Activated naive CD4-positive, alpha-beta T cell treated with anti-CD3 and anti-CD28 coated beads for 36 hours (primary cell): ENCODE results near the gene CRISPLD2. TPM values are rescaled to one million over a fixed set of nuclear protein-coding genes. Genes with fewer than 3 reads are reported as not detected.

Source experiments
- CTCF ChIA-PET: fragments of 350-600 bp; sonication (Branson Sonifier 250); formaldehyde crosslinking; loops from one replicate; lab custom pipeline; 2021; ENCODE audit warnings: antibody characterized with exemption; lab: Charles Lee
- DNase-seq: peaks from one replicate; pipeline ENCODE4 v3.0.0-alpha.2; 2020
- H3K27ac Mint-ChIP-seq: one replicate; pipeline ENCODE4 v1.8.0; 2021; ENCODE audit warnings: mild to moderate bottlenecking, mixed read lengths
- H3K27me3 Mint-ChIP-seq: one replicate; pipeline ENCODE4 v1.8.0; 2021; ENCODE audit warnings: low read depth, mixed read lengths
- H3K36me3 Mint-ChIP-seq: one replicate; pipeline ENCODE4 v1.8.0; 2021; ENCODE audit warnings: low read depth, mixed read lengths
- H3K4me1 Mint-ChIP-seq: one replicate; pipeline ENCODE4 v1.8.0; 2021; ENCODE audit warnings: low read depth, mixed read lengths
- H3K4me3 Mint-ChIP-seq: one replicate; pipeline ENCODE4 v1.8.0; 2021; ENCODE audit warnings: mild to moderate bottlenecking, moderate library complexity, mixed read lengths
- H3K9me3 Mint-ChIP-seq: one replicate; pipeline ENCODE4 v1.8.0; 2021; ENCODE audit warnings: mixed read lengths
- intact Hi-C: fragments of 100-400 bp; cut with micrococcal nuclease; formaldehyde crosslinking; loops from one replicate; pipeline ENCODE4 v1.15.1; 2023
- total RNA-seq, 2 experiments: library from RNA; stranded (reverse); gene quantifications; one replicate each; pipeline ENCODE4 v1.2.3, GENCODE V29; 2021

The CRISPLD2 gene
- under 1 TPM in 1 of 2 experiments, not detected in 1; 0.14 TPM for total RNA-seq

DNA sequence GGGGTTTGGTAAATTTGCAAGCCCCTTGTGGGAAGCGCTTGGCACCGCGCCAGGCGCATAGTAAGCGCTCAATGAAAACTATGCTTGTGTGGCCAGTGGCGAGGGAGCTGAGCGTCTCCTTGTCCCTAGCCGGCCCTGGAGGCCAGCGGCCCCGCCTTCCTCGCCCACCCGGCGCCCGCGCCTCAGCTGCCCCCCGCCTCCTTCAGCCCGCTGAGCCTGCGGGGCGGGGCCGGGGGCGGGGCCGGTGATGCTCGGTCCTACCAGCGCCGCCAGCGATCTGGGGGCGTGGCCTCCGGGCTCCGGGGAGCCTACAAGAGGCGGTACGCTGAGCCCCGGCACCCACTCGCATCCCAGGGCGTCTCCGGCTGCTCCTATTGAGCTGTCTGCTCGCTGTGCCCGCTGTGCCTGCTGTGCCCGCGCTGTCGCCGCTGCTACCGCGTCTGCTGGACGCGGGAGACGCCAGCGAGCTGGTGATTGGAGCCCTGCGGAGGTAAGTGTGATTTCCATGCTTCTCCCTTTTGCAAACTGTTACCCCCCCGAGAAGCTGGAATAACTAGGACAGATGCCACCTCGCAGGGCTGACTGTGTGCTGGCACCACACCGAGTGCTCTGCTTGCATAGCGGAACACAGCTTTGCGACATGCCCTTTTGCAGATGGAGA lies at the start of gene CRISPLD2:
Gene CRISPLD2 (plus strand): TSS at position 342 of the 661 bp plus-strand sequence. CDS start 18,511 bp downstream, outside the sequence.
- peak within 1 kb of the TSS; percentile 62 for H3K4me3 Mint-ChIP-seq
- intact Hi-C loops, result no loop called here
- CTCF ChIA-PET, result interaction anchor here (1.1 to 2.8 kb wide), 3 partner anchors 24 to 82 kb away, joined by 3 to 11 read pairs (median 3); no protein-coding TSS in a partner anchor
- H3K27me3 Mint-ChIP-seq, result peaks cover 5% of the 10 kb centered on the region
- H3K4me1 Mint-ChIP-seq, result peaks cover 13% of the 10 kb centered on the region
- no peaks in the 10 kb centered on the region for H3K9me3 Mint-ChIP-seq
- H3K27ac Mint-ChIP-seq, result no peak within 1 kb of the TSS
- DNase-seq, result peak; percentile 87
- H3K36me3 Mint-ChIP-seq, result no peaks in the 10 kb centered on the region

GRCh38 chr16:84773312-84773711 lies 46.5 kb upstream of the CRISPLD2 start:
- CTCF ChIA-PET, result interaction anchor here (0.7 to 1.5 kb wide), 2 partner anchors 195 to 267 kb away, joined by 3 to 8 read pairs; no protein-coding TSS in a partner anchor
- no peak overlapping the region for H3K4me3 Mint-ChIP-seq

GRCh38 chr16:84774810-84775209 lies 45.0 kb upstream of the CRISPLD2 start:
- Mint-ChIP-seq H3K4me1 (no peaks in the 10 kb centered on the region), H3K4me3 (no peak overlapping the region), H3K9me3 (no peaks in the 10 kb centered on the region), H3K27ac (peak overlapping the region; percentile 35), H3K36me3 (peaks cover 32% of the 10 kb centered on the region), H3K27me3 (no peaks in the 10 kb centered on the region)
- no peak for DNase-seq
- CTCF ChIA-PET, result no interaction called here
- intact Hi-C loops, result no loop called here

More at GRCh38 chr16:84773312-84773711, 46.5 kb upstream of the CRISPLD2 start:
- H3K9me3 Mint-ChIP-seq, result no peaks in the 10 kb centered on the region
- peaks cover 38% of the 10 kb centered on the region for H3K36me3 Mint-ChIP-seq
- peaks cover 4% of the 10 kb centered on the region for H3K4me1 Mint-ChIP-seq
- no peak for DNase-seq
- H3K27me3 Mint-ChIP-seq, result no peaks in the 10 kb centered on the region
- intact Hi-C loops, result no loop called here
- no peak overlapping the region for H3K27ac Mint-ChIP-seq

DNA sequence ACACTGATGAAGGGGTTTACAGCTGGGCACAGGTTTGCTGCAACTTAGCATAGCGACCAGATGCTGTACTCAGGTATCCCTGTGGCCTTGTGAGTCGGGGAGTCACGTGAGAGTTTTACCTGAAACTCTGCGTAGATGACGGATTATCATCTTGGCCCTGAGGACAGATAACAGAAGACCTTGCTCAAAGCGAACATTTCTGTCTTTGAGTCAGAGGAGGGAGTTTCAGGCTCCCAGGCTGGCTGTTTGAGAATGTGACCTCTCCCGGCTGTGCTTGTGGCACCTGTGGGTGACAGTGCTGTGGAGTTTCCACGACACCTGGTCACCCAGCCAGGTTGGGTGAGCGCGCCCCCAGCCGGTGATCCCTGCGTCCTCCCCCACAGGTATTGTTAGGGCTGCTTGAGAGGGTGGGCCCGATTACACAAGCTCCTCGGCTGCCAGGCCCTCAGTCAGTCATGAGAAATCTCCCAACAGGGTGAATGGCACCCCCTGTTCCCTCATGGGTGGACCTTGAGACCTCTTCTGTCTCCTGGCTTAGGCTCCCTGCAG lies 44.4 kb upstream of the CRISPLD2 start:
- no peak for DNase-seq
- intact Hi-C loops, result no loop called here
- H3K27me3 Mint-ChIP-seq, result no peaks in the 10 kb centered on the region
- peaks cover 35% of the 10 kb centered on the region for H3K36me3 Mint-ChIP-seq
- peak overlapping the region; percentile 35 for H3K27ac Mint-ChIP-seq
- no peaks in the 10 kb centered on the region for H3K4me1 Mint-ChIP-seq
- no peaks in the 10 kb centered on the region for H3K9me3 Mint-ChIP-seq
- CTCF ChIA-PET, result no interaction called here
- H3K4me3 Mint-ChIP-seq, result no peak overlapping the region

- DNase-seq, result no peak
- H3K27ac Mint-ChIP-seq, result no peak overlapping the region
- CTCF ChIA-PET, result no interaction called here
- H3K9me3 Mint-ChIP-seq, result no peaks in the 10 kb centered on the region
- H3K4me3 Mint-ChIP-seq, result no peak overlapping the region
- no peaks in the 10 kb centered on the region for H3K27me3 Mint-ChIP-seq
- H3K36me3 Mint-ChIP-seq, result peaks cover 36% of the 10 kb centered on the region
- intact Hi-C loops, result no loop called here
- H3K4me1 Mint-ChIP-seq, result no peaks in the 10 kb centered on the region
Measured at GRCh38 chr16:84777435-84777834, 42.4 kb upstream of the CRISPLD2 start.

- H3K27me3 Mint-ChIP-seq, result no peaks in the 10 kb centered on the region
- no peak overlapping the region for H3K27ac Mint-ChIP-seq
- no peak for DNase-seq
- intact Hi-C loops, result no loop called here
- no peak overlapping the region for H3K4me3 Mint-ChIP-seq
- peaks cover 32% of the 10 kb centered on the region for H3K36me3 Mint-ChIP-seq
- H3K9me3 Mint-ChIP-seq, result no peaks in the 10 kb centered on the region
- CTCF ChIA-PET, result no interaction called here
- H3K4me1 Mint-ChIP-seq, result no peaks in the 10 kb centered on the region
Measured at GRCh38 chr16:84778720-84779119, 41.1 kb upstream of the CRISPLD2 start.

GRCh38 chr16:84780063-84780462 lies 39.7 kb upstream of the CRISPLD2 start:
- CTCF ChIA-PET, result interaction anchor here (0.7 kb wide), 1 partner anchor 25 kb away, joined by 3 read pairs; no protein-coding TSS in a partner anchor
- intact Hi-C loops, result no loop called here
- no peak overlapping the region for H3K4me3 Mint-ChIP-seq
- DNase-seq, result no peak
- H3K27ac Mint-ChIP-seq, result no peak overlapping the region
- no peaks in the 10 kb centered on the region for H3K4me1 Mint-ChIP-seq
- H3K27me3 Mint-ChIP-seq, result no peaks in the 10 kb centered on the region
- H3K36me3 Mint-ChIP-seq, result peaks cover 28% of the 10 kb centered on the region
- H3K9me3 Mint-ChIP-seq, result no peaks in the 10 kb centered on the region

DNA sequence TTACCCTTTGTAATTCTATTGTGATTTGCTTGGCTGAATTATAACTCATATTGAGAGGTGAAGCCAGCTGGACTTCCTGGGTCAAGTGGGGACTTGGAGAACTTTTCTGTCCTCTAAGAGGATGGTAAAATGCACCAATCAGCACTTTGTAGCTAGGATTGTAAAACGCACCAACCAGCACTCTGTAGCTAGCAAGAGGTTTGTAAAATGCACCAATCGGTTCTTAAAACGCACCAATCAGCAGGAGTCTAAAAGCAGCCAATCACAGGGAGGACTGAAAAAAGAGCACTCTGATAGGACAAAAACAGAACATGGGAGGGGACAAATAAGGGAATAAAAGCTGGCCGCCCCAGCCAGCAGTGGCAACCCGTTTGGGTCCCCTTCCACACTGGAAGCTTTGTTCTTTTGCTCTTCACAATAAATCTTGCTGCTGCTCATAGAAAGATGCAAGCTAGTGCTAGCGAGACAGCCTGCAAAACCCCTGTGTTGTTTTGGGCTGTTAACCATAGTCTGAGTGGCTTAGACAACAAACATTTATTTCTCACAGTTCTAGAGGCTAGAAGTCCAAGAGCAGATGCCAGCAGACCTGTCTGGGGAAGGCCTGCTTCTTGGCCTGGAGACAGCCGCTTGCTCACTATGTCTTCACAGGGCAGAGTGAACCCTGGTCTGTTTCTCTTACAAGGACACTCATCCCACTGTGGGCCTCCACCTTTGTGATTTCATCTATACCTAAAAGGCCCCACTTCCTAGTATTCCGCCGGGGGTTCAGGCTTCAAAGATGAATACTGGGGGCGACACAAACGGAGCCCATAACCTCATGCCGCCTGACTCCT lies 39.0 kb upstream of the CRISPLD2 start:
- H3K9me3 Mint-ChIP-seq, result no peaks in the 10 kb centered on the region
- H3K36me3 Mint-ChIP-seq, result peaks cover 24% of the 10 kb centered on the region
- H3K4me1 Mint-ChIP-seq, result no peaks in the 10 kb centered on the region
- H3K4me3 Mint-ChIP-seq, result no peak overlapping the region
- no peak for DNase-seq
- no peaks in the 10 kb centered on the region for H3K27me3 Mint-ChIP-seq
- CTCF ChIA-PET, result no interaction called here
- intact Hi-C loops, result no loop called here
- H3K27ac Mint-ChIP-seq, result no peak overlapping the region

DNA sequence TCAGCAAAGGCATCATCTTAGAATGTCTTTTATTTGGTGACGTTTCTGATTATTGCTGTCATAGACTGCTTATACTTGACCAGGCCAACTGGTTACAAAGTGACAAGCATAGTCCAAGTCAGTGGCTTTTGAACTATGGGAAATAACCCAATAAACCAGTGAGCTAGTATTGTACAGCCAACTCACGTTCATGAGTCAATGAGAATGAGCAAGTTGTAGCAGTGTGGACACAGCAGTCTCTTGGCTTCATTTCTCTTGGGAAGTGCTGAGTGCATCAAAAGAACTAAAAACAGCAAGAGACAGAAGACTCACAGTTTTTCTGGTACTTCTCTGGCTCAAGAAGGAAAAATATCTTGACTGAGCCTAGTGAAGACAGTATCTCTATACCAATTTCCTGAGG lies 36.9 kb upstream of the CRISPLD2 start:
- Mint-ChIP-seq H3K9me3 (no peaks in the 10 kb centered on the region), H3K27me3 (no peaks in the 10 kb centered on the region), H3K36me3 (peaks cover 15% of the 10 kb centered on the region), H3K27ac (no peak overlapping the region), H3K4me1 (no peaks in the 10 kb centered on the region), H3K4me3 (no peak overlapping the region)
- no peak for DNase-seq
- CTCF ChIA-PET, result no interaction called here
- intact Hi-C loops, result no loop called here

DNA sequence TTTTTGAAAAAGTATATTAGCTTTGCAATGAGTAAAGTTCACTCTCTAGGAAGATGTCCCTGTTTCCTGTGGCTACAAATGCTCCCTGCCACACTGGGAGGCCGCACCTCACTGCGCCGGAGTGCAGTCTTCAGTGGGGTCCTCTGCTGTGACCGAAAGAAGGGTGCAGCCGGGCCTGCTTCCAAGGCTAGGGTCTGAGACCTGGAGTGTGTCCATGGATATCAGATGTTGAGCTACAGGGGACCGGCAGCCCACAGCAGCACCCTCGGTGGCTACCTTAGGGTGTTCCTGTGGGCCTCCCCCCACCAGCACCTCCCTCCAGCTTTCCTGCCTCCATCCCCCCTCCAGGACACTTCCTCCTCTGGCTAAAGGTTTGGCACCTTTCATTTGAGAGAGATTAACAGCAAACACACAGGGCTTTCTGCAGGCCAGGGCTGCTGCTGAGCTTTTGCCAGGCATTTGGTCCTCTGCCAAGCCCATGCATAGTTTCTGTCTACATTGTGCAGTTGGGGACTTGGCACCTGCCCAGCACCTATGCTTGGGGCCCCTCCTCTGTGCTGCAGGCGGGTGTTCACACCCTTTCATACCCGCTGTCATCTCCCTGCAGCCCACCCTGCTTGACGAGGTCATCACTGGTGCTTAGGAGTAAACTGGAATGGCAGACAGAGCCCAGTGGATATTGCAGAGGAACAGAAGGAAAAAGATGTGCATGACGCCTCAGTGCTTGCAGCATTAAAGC lies 33.8 kb upstream of the CRISPLD2 start:
- no peaks in the 10 kb centered on the region for H3K27me3 Mint-ChIP-seq
- no peaks in the 10 kb centered on the region for H3K4me1 Mint-ChIP-seq
- DNase-seq, result no peak
- no peak overlapping the region for H3K4me3 Mint-ChIP-seq
- intact Hi-C loops, result no loop called here
- peaks cover under 1% of the 10 kb centered on the region for H3K36me3 Mint-ChIP-seq
- no peaks in the 10 kb centered on the region for H3K9me3 Mint-ChIP-seq
- H3K27ac Mint-ChIP-seq, result no peak overlapping the region
- CTCF ChIA-PET, result interaction anchor here (1.5 kb wide), 1 partner anchor 32 kb away, joined by 3 read pairs; no protein-coding TSS in a partner anchor

GRCh38 chr16:84786605-84787262 lies 33.1 kb upstream of the CRISPLD2 start:
- H3K4me3 Mint-ChIP-seq, result no peak overlapping the region
- no peak for DNase-seq
- H3K27ac Mint-ChIP-seq, result no peak overlapping the region
- H3K4me1 Mint-ChIP-seq, result no peaks in the 10 kb centered on the region
- CTCF ChIA-PET, result no interaction called here
- H3K36me3 Mint-ChIP-seq, result no peaks in the 10 kb centered on the region
- H3K9me3 Mint-ChIP-seq, result no peaks in the 10 kb centered on the region
- no peaks in the 10 kb centered on the region for H3K27me3 Mint-ChIP-seq
- intact Hi-C loops, result no loop called here
